DMS153 (cell line): ENCODE data around the gene WWOX.

Source experiments
- DNase-seq: peaks from one replicate; lab custom pipeline; 2025; lab: John Stamatoyannopoulos, UW

Gene WWOX

GRCh38 chr16:79100447-79100846 is 1001.0 kb downstream of the WWOX start:
- no peak for DNase-seq

GRCh38 chr16:79101491-79101890 is 1002.0 kb downstream of the WWOX start:
- no peak for DNase-seq

- no peak for DNase-seq
Observed at GRCh38 chr16:79104567-79104966, 1005.1 kb downstream of the WWOX start.

- no peak for DNase-seq
Observed at GRCh38 chr16:79107301-79107700, 1007.8 kb downstream of the WWOX start.

- no peak for DNase-seq
Observed at GRCh38 chr16:79109771-79110170, 1010.3 kb downstream of the WWOX start.

GRCh38 chr16:79110242-79110641 is 1010.8 kb downstream of the WWOX start:
- DNase-seq: no peak

- DNase-seq: no peak
Observed at GRCh38 chr16:79110953-79111352, 1011.5 kb downstream of the WWOX start.

GRCh38 chr16:79112462-79112861 is 1013.0 kb downstream of the WWOX start:
- DNase-seq: no peak

GRCh38 chr16:79113826-79114225 is 1014.4 kb downstream of the WWOX start:
- DNase-seq: no peak

GRCh38 chr16:79114759-79115158 is 1015.3 kb downstream of the WWOX start:
- DNase-seq: no peak

GRCh38 chr16:79121906-79122305 is 1022.5 kb downstream of the WWOX start:
- no peak for DNase-seq

GRCh38 chr16:79122343-79122742 is 1022.9 kb downstream of the WWOX start:
- DNase-seq: no peak

GRCh38 chr16:79124016-79124756 is 1024.7 kb downstream of the WWOX start:
- DNase-seq: no peak

GRCh38 chr16:79127766-79128165 is 1028.3 kb downstream of the WWOX start:
- no peak for DNase-seq

GRCh38 chr16:79128706-79129105 is 1029.3 kb downstream of the WWOX start:
- DNase-seq: no peak

GRCh38 chr16:79130616-79131015 is 1031.2 kb downstream of the WWOX start:
- DNase-seq: no peak

- DNase-seq: no peak
Observed at GRCh38 chr16:79131321-79132075, 1032.0 kb downstream of the WWOX start.

- DNase-seq: no peak
Observed at GRCh38 chr16:79132701-79133100, 1033.2 kb downstream of the WWOX start.

GRCh38 chr16:79134300-79134699 is 1034.8 kb downstream of the WWOX start:
- DNase-seq: no peak

- no peak for DNase-seq
Observed at GRCh38 chr16:79136955-79137354, 1037.5 kb downstream of the WWOX start.

GRCh38 chr16:79137426-79137939 is 1038.0 kb downstream of the WWOX start:
- no peak for DNase-seq

- DNase-seq: no peak
Observed at GRCh38 chr16:79139799-79140198, 1040.3 kb downstream of the WWOX start.

GRCh38 chr16:79143026-79143425 is 1043.6 kb downstream of the WWOX start:
- no peak for DNase-seq
